22Rv1 (cell line): ENCODE measurements around the gene SLAMF8.

ENCODE experiments used
- ZFX ChIP-seq: fragments of 450-650 bp; IDR thresholded peaks from 2 replicates; pipeline ENCODE4 v1.6.1; 2017; ENCODE audit warnings: antibody characterized with exemption, borderline replicate concordance
- TF ChIP-seq, protein P1 (sequence below): fragments of 450-650 bp; IDR thresholded peaks from 2 replicates; pipeline ENCODE4 v1.5.1; 2017; ENCODE audit warnings: mild to moderate bottlenecking

- TF ChIP-seq, protein P1, sequence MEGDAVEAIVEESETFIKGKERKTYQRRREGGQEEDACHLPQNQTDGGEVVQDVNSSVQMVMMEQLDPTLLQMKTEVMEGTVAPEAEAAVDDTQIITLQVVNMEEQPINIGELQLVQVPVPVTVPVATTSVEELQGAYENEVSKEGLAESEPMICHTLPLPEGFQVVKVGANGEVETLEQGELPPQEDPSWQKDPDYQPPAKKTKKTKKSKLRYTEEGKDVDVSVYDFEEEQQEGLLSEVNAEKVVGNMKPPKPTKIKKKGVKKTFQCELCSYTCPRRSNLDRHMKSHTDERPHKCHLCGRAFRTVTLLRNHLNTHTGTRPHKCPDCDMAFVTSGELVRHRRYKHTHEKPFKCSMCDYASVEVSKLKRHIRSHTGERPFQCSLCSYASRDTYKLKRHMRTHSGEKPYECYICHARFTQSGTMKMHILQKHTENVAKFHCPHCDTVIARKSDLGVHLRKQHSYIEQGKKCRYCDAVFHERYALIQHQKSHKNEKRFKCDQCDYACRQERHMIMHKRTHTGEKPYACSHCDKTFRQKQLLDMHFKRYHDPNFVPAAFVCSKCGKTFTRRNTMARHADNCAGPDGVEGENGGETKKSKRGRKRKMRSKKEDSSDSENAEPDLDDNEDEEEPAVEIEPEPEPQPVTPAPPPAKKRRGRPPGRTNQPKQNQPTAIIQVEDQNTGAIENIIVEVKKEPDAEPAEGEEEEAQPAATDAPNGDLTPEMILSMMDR: no peak
- no peak for TF ChIP-seq ZFX
These were observed 35.4 kb downstream of the SLAMF8 start for GRCh38 chr1:159862031-159862430.
